Tibial artery (tissue), 4 donors: Measurements from ENCODE around the gene BTBD3.

Experiments
- DNase-seq, 2 donors: peaks; one replicate each; pipeline ENCODE4 v3.0.0-alpha.2; 2019
- H3K27ac ChIP-seq, 2 donors: fragments of 200-600 bp; sonication (generic) in 1 of 2; 1 replicate in 1 of 2; 2 replicates in 1 of 2; pipeline ENCODE4 v1.5.1; 2018 to 2019; ENCODE audit warnings: mild to moderate bottlenecking in 1 of 2
- H3K27me3 ChIP-seq, 2 donors: fragments of 200-600 bp; sonication (generic) in 1 of 2; one replicate each; pipeline versions ENCODE4 v1.5.1 to v1.6.0; 2016 to 2019
- H3K36me3 ChIP-seq, 3 donors: fragments of 200-600 bp; sonication (generic) in 2 of 3; one replicate each; pipeline ENCODE4 v1.5.1; 2016 to 2019; ENCODE audit warnings: mild to moderate bottlenecking in 2 of 3
- H3K4me1 ChIP-seq, 4 donors: fragments of 200-600 bp; sonication (generic) in 2 of 4; 1 replicate in 3 of 4; 2 replicates in 1 of 4; pipeline ENCODE4 v1.5.1; 2016 to 2019
- H3K4me3 ChIP-seq, 2 donors: fragments of 200-600 bp; sonication (generic) in 1 of 2; 1 replicate in 1 of 2; 2 replicates in 1 of 2; pipeline ENCODE4 v1.5.1; 2018 to 2019; ENCODE audit warnings: mild to moderate bottlenecking in 2 of 2
- H3K9me3 ChIP-seq, 3 donors: fragments of 200-600 bp; sonication (generic) in 1 of 3; one replicate each; pipeline ENCODE4 v1.5.1; 2016 to 2019
- intact Hi-C: fragments of 100-400 bp; cut with DNase I; formaldehyde crosslinking; loops from one replicate; pipeline ENCODE4 v1.15.0; 2023; ENCODE audit warnings: low total_unique reads
- TF ChIP-seq, protein P1 (sequence below), 2 experiments: fragments of 200-600 bp in 1 of 2; fragments of 450-650 bp in 1 of 2; IDR thresholded peaks; one replicate each; pipeline ENCODE4 v1.5.1; 2017 to 2019; ENCODE audit warnings: antibody characterized with exemption in 2 of 2, mild to moderate bottlenecking in 1 of 2, moderate library complexity in 1 of 2

BTBD3 gene

DNA sequence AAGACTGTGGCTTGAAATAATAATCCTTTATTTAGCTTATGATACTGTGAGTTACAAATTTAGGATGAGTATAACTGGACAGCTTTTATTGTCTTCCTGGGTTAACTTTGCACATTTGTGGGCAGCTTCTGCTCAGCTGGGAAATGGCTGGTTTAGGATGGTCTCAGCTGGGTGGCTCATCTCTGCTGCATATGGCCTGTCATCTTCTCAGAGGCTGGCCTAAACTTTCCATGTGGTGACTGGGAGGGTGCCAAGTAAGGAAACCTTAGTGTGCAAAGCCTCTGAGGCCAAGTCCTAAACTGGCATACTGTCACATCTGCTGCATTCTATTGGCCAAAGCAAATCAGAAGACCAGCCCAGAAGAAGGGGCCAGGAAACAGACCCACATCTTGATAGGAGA lies 40.2 kb downstream of the BTBD3 start:
- intact Hi-C loops = no loop called here
- TF ChIP-seq, protein P1, sequence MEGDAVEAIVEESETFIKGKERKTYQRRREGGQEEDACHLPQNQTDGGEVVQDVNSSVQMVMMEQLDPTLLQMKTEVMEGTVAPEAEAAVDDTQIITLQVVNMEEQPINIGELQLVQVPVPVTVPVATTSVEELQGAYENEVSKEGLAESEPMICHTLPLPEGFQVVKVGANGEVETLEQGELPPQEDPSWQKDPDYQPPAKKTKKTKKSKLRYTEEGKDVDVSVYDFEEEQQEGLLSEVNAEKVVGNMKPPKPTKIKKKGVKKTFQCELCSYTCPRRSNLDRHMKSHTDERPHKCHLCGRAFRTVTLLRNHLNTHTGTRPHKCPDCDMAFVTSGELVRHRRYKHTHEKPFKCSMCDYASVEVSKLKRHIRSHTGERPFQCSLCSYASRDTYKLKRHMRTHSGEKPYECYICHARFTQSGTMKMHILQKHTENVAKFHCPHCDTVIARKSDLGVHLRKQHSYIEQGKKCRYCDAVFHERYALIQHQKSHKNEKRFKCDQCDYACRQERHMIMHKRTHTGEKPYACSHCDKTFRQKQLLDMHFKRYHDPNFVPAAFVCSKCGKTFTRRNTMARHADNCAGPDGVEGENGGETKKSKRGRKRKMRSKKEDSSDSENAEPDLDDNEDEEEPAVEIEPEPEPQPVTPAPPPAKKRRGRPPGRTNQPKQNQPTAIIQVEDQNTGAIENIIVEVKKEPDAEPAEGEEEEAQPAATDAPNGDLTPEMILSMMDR (IDR thresholded peaks at IDR 0.05) = no peak
- no peaks in the 10 kb centered on the region for H3K27me3 ChIP-seq

DNA sequence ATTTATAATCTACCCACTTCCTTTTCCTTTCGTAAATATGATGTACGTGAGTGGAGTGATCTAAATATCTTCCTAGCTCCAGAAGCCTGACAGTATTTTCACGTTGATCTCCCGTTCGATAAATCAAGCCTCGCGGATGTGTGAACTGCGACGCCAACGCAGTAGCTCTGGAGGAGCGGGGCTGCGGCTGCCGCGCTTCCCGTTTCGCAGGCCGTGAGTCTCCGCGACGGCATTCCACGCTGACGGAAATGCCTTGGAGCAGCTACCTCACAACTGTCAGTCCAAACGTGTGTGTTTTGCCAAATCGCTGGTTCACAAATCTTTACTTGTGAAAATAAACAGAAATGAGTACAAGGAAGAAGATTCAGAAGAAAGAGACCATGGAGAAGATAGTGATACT lies 41.2 kb downstream of the BTBD3 start:
- Histone ChIP-seq H3K27me3 (no peaks in the 10 kb centered on the region), H3K4me1 (no peaks in the 10 kb centered on the region), H3K9me3 (no peaks in the 10 kb centered on the region), H3K4me3 (no peak overlapping the region), H3K36me3 (no peaks in the 10 kb centered on the region), H3K27ac (no peak overlapping the region)
- DNase-seq = no peak
- TF ChIP-seq, protein P1 (IDR thresholded peaks at IDR 0.05) = no peak
- intact Hi-C loops = no loop called here

More for the DNA sequence above, 40.2 kb downstream of the BTBD3 start:
- Histone ChIP-seq H3K9me3 (no peaks in the 10 kb centered on the region), H3K4me1 (no peaks in the 10 kb centered on the region), H3K27ac (no peak overlapping the region), H3K4me3 (no peak overlapping the region), H3K36me3 (no peaks in the 10 kb centered on the region)
- no peak for DNase-seq

DNA sequence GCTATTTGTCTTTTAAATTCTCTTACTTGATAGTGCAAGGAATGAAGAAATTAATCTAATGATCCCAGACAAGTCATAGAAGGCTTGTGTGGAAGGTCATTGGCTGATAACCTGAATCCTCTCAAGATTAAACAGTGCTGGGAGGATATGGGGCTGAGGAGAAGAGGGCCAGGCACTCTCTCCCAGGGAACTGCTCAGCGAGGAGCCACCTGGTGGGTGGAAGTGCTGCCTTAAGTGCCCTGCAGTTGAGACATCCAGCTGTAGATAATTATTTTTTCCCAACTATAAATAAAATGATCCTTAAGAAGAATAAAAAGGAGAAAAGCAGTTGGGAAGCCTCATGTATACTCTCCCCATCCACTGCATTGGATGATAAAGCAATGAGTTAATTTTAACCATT lies 47.9 kb downstream of the BTBD3 start:
- H3K27me3 ChIP-seq = no peaks in the 10 kb centered on the region
- TF ChIP-seq, protein P1 (IDR thresholded peaks at IDR 0.05) = no peak
- H3K36me3 ChIP-seq = no peaks in the 10 kb centered on the region
- H3K27ac ChIP-seq = no peak overlapping the region
- intact Hi-C loops = no loop called here
- H3K4me3 ChIP-seq = no peak overlapping the region
- no peak for DNase-seq
- no peaks in the 10 kb centered on the region for H3K4me1 ChIP-seq
- H3K9me3 ChIP-seq = no peaks in the 10 kb centered on the region

DNA sequence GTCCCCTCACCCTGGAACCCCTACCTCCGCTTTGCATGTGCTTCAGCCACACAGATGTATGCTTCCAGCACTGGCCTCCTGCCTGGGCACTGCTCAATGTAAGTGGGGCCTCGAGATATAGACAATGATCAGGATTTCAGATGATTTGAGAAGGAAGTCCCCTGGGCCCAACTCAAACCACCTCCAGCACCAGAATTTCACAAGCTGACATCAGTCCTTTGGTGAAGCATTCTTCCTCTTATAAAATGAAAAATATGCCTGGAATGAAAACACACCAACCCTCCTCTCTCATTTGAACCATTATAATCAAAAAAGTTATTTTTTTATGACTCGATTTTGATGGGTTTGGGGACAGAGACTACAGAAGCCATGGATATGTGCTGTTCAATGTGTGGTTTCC lies 48.5 kb downstream of the BTBD3 start:
- Histone ChIP-seq H3K4me1 (no peaks in the 10 kb centered on the region), H3K27ac (no peak overlapping the region), H3K4me3 (no peak overlapping the region), H3K36me3 (no peaks in the 10 kb centered on the region), H3K27me3 (no peaks in the 10 kb centered on the region), H3K9me3 (no peaks in the 10 kb centered on the region)
- intact Hi-C loops = no loop called here
- DNase-seq = no peak
- TF ChIP-seq, protein P1 (IDR thresholded peaks at IDR 0.05) = no peak

DNA sequence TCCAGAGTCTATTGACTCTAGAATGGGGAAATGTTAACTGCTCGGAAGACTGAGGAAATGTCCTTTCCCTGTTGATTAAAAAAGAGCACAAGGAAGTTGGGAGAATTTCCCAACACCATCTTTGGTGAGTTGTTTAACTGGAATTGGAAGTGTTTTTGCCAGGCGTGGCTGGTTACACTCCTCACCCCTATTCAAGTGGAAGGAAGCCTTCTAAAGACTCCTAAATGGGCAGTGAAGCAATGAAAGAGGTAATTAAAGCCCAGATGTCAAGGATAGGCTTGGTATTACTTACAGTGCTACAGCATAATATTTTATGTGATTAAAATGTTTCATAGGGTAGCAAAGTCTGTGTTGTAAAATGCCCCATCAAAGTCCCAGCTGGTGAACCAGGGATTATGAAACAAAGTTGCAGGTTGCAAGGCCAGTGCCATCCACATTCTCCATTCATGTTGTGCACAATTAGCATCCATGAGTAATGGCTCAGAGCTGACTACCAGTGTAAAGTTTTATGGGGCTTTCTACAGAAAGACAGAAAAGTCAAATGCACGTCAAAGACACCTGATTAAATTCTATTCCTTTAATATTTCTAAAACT lies 52.6 kb downstream of the BTBD3 start:
- no peaks in the 10 kb centered on the region for H3K4me1 ChIP-seq
- no peaks in the 10 kb centered on the region for H3K9me3 ChIP-seq
- intact Hi-C loops = no loop called here
- H3K4me3 ChIP-seq = no peak overlapping the region
- H3K27me3 ChIP-seq = no peaks in the 10 kb centered on the region
- DNase-seq = no peak
- no peak overlapping the region for H3K27ac ChIP-seq
- TF ChIP-seq, protein P1 (IDR thresholded peaks at IDR 0.05) = no peak
- H3K36me3 ChIP-seq = no peaks in the 10 kb centered on the region

DNA sequence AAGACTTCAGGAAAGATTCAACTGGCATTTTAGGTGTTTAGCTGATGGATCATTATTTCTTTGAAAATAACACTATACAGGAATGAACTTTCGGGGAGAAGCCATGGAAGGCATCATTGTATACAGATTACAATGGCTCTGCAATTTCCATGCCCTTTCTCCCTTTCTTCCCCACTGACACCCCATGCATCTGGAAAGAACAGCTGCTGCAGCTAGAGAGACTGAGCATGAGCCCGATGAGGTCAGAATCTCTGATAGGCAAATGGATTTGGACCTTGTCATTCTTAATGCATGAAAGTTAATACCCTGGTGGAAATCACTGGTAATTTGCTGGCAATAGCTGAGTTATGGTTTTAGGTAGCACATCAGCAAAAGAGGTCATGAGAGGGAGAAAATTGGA lies 54.8 kb downstream of the BTBD3 start:
- no peaks in the 10 kb centered on the region for H3K36me3 ChIP-seq
- no peak overlapping the region for H3K27ac ChIP-seq
- no peaks in the 10 kb centered on the region for H3K27me3 ChIP-seq
- TF ChIP-seq, protein P1 (IDR thresholded peaks at IDR 0.05) = no peak
- H3K9me3 ChIP-seq = peaks cover 0 to 7% (median 0%) of the 10 kb centered on the region in 3 donors
- H3K4me1 ChIP-seq = no peaks in the 10 kb centered on the region
- no peak for DNase-seq
- intact Hi-C loops = no loop called here
- H3K4me3 ChIP-seq = no peak overlapping the region
